HepG2 (cell line): ENCODE measurements around the gene CNNM3. TPM values are rescaled to one million over a fixed set of nuclear protein-coding genes. Genes with fewer than 3 reads are reported as not detected.
A peak's percentile ranks its signal among the peaks of the same experiment; 100 is the strongest.

Experiments used
- ATAC-seq: fragments of 200-7000 bp; cut with Tn5 transposase; 3 replicates; pipeline ENCODE4 v1.9.1; 2020; ENCODE audit warnings: mild to moderate bottlenecking, moderate library complexity
- BruUV-seq: library from RNA; stranded (reverse); fragments of 400-500 nt; replicated peaks from 2 replicates; lab custom pipeline; 2021; lab: Mats Ljungman, UMichigan
- CTCF ChIA-PET: fragments of 300-600 bp; formaldehyde crosslinking; extraction: SDS; loops from one replicate; lab custom pipeline; 2021; ENCODE audit warnings: low total read pairs, inconsistent platforms, low intra/inter-chr PET ratio; lab: Yijun Ruan, JAX
- POLR2A ChIA-PET: fragments of 350-600 bp; sonication (Branson Sonifier 250); formaldehyde crosslinking; loops from one replicate; lab custom pipeline; 2020; ENCODE audit warnings: antibody characterized with exemption, inconsistent platforms; lab: Yijun Ruan, JAX
- DNase-seq: peaks from one replicate; pipeline ENCODE4 v3.0.0-alpha.2; 2015; ENCODE audit warnings: low spot score
- FAIRE-seq: peaks from 3 replicates; lab custom pipeline; 2011; peaks lifted over from hg19 to GRCh38; lab: Jason Lieb, UNC
- H2AFZ ChIP-seq: one replicate; pipeline ENCODE4 v1.6.1; 2011; ENCODE audit warnings: low read length, inconsistent platforms
- H3K27ac ChIP-seq: fragments of 300-600 bp; 3 replicates; pipeline ENCODE4 v1.8.0; 2011; ENCODE audit warnings: mixed run types, mild to moderate bottlenecking, mixed read lengths, low read length, inconsistent platforms; ENCODE audit not compliant: insufficient read depth; ENCODE audit errors: extremely low read length
- H3K27me3 ChIP-seq, 2 experiments: fragments of 200-600 bp in 1 of 2; 2 replicates in 1 of 2; 3 replicates in 1 of 2; pipeline versions ENCODE4 v1.6.0 to v1.8.0; 2011; ENCODE audit warnings: low read length in 2 of 2, mild to moderate bottlenecking in 2 of 2, moderate library complexity in 2 of 2, inconsistent platforms in 1 of 2; ENCODE audit not compliant: insufficient read depth in 2 of 2, control insufficient read depth in 1 of 2
- H3K36me3 ChIP-seq, 2 experiments: fragments of 200-600 bp in 1 of 2; replicated peaks in 1 of 2; 2 replicates in 1 of 2; 3 replicates in 1 of 2; pipeline versions ENCODE4 v1.5.1 to v1.8.0; 2011; ENCODE audit warnings: low read length in 2 of 2, inconsistent platforms in 1 of 2; ENCODE audit not compliant: insufficient read depth in 2 of 2, control insufficient read depth in 1 of 2
- H3K4me1 ChIP-seq: 2 replicates; pipeline ENCODE4 v1.5.1; 2012; ENCODE audit warnings: low read length, inconsistent platforms; ENCODE audit not compliant: insufficient read depth
- H3K4me2 ChIP-seq: 2 replicates; pipeline ENCODE4 v1.6.0; 2011; ENCODE audit warnings: low read depth, low read length, inconsistent platforms
- H3K4me3 ChIP-seq, 3 experiments: fragments of 200-600 bp in 1 of 3; sonication (generic), shearing (Covaris generic) in 1 of 3; replicated peaks in 1 of 3; 2 replicates each; pipeline ENCODE4 v1.5.1; 2011 to 2016; ENCODE audit warnings: low read length in 3 of 3, inconsistent platforms in 2 of 3, low read depth in 2 of 3, mild to moderate bottlenecking in 2 of 3, control low read depth in 1 of 3, mixed read lengths in 1 of 3; ENCODE audit not compliant: insufficient read depth in 1 of 3
- H3K79me2 ChIP-seq: one replicate; pipeline ENCODE4 v1.6.1; 2011; ENCODE audit warnings: low read length, inconsistent platforms; ENCODE audit not compliant: insufficient read depth
- H3K9ac ChIP-seq: 2 replicates; pipeline ENCODE4 v1.6.0; 2011; ENCODE audit warnings: mild to moderate bottlenecking, low read depth, low read length, inconsistent platforms; ENCODE audit not compliant: insufficient read depth
- H3K9me3 ChIP-seq: 2 replicates; pipeline ENCODE4 v1.5.1; 2012; ENCODE audit warnings: mild to moderate bottlenecking, low read length
- H4K20me1 ChIP-seq: 2 replicates; pipeline ENCODE4 v1.6.0; 2011; ENCODE audit warnings: inconsistent platforms, mild to moderate bottlenecking, low read length, moderate library complexity; ENCODE audit not compliant: insufficient read depth
- CEBPB ChIP-seq: IDR thresholded peaks from 2 replicates; pipeline ENCODE4 v1.6.1; 2011; ENCODE audit warnings: low read depth, low read length, improper control_type of control experiment, borderline replicate concordance
- GABPB1 ChIP-seq: IDR thresholded peaks from 2 replicates; pipeline ENCODE4 v1.6.1; 2016; ENCODE audit warnings: mild to moderate bottlenecking, missing genetic modification reagents, moderate library complexity, missing compliant biosample characterization
- GPN1 ChIP-seq: sonication (generic); formaldehyde crosslinking; IDR thresholded peaks from 2 replicates; pipeline ENCODE4 v1.5.1; 2020; ENCODE audit warnings: missing genetic modification reagents, borderline replicate concordance
- ZNF263 ChIP-seq: sonication (generic); formaldehyde crosslinking; IDR thresholded peaks from 2 replicates; pipeline ENCODE4 v1.4.0; 2020; ENCODE audit warnings: missing genetic modification reagents
- WGBS: methylation state at CpG from one replicate; pipeline ENCODE4 v1.1.6; 2017; ENCODE audit warnings: low lambda C conversion rate; 5-methylcytosine and 5-hydroxymethylcytosine counted together
- in situ Hi-C: cut with HindIII; loops from 2 replicates; pipeline ENCODE4 v1.10.0; 2017; ENCODE audit warnings: low pct_unique_long_range_greater_than_20kb; ENCODE audit not compliant: extremely low pct_ligation_motif_present
- intact Hi-C: fragments of 100-400 bp; cut with micrococcal nuclease; formaldehyde crosslinking; loops from one replicate; pipeline ENCODE4 v1.10.0; 2022; ENCODE audit not compliant: unreplicated experiment
- polyA plus RNA-seq, 8 experiments: library from polyadenylated mRNA; depleted of rRNA in 3 of 8; stranded (reverse) in 7 of 8; unstranded in 1 of 8; fragments of >200 nt; fragmentation: Illumina TruSeq in 4 of 8; extraction: Trizol in 4 of 8; gene quantifications; 2 replicates each; pipeline versions ENCODE4 v1.2.1 to v1.2.3, GENCODE V29; 2011 to 2016; ENCODE audit warnings: low read depth in 4 of 8, missing spikeins in 1 of 8, mixed read lengths in 1 of 8; ENCODE audit not compliant: insufficient read depth in 1 of 8
- total RNA-seq, 5 experiments: library from RNA; depleted of rRNA; stranded (reverse); fragments of >200 nt; fragmentation: Illumina TruSeq; extraction: Trizol; gene quantifications; 2 replicates each; pipeline ENCODE4 v1.2.3, GENCODE V29; 2016; ENCODE audit warnings: low read depth in 1 of 5
- TF ChIP-seq, protein P1 (sequence below): IDR thresholded peaks from 2 replicates; pipeline ENCODE4 v1.6.1; 2016
- TF ChIP-seq, protein P2 (sequence below): IDR thresholded peaks from 2 replicates; pipeline ENCODE4 v1.6.1; 2016; ENCODE audit warnings: low read depth, missing genetic modification reagents, missing compliant biosample characterization

Gene CNNM3
- total and polyA plus RNA-seq, 2 of the 13 experiments (the other 11 are each of a cell fraction or from before 2014, with no cell fraction given), result 21.2 to 27.9 TPM

- ATAC-seq, result peak; percentile 39
- H3K36me3 ChIP-seq, result no peaks in the 10 kb centered on the region
- no peak overlapping the region for H3K4me2 ChIP-seq
- H3K27me3 ChIP-seq, result peaks cover 31 to 84% of the 10 kb centered on the region in 2 experiments
- DNase-seq, result peak; percentile 27
- POLR2A ChIA-PET, result interaction anchor here (1.0 kb wide), 1 partner anchor 18 kb away, joined by 6 read pairs; the partner anchor contains the start of gene ANKRD39
- TF ChIP-seq, protein P1, sequence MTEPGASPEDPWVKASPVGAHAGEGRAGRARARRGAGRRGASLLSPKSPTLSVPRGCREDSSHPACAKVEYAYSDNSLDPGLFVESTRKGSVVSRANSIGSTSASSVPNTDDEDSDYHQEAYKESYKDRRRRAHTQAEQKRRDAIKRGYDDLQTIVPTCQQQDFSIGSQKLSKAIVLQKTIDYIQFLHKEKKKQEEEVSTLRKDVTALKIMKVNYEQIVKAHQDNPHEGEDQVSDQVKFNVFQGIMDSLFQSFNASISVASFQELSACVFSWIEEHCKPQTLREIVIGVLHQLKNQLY, result no peak
- TF ChIP-seq, protein P2, sequence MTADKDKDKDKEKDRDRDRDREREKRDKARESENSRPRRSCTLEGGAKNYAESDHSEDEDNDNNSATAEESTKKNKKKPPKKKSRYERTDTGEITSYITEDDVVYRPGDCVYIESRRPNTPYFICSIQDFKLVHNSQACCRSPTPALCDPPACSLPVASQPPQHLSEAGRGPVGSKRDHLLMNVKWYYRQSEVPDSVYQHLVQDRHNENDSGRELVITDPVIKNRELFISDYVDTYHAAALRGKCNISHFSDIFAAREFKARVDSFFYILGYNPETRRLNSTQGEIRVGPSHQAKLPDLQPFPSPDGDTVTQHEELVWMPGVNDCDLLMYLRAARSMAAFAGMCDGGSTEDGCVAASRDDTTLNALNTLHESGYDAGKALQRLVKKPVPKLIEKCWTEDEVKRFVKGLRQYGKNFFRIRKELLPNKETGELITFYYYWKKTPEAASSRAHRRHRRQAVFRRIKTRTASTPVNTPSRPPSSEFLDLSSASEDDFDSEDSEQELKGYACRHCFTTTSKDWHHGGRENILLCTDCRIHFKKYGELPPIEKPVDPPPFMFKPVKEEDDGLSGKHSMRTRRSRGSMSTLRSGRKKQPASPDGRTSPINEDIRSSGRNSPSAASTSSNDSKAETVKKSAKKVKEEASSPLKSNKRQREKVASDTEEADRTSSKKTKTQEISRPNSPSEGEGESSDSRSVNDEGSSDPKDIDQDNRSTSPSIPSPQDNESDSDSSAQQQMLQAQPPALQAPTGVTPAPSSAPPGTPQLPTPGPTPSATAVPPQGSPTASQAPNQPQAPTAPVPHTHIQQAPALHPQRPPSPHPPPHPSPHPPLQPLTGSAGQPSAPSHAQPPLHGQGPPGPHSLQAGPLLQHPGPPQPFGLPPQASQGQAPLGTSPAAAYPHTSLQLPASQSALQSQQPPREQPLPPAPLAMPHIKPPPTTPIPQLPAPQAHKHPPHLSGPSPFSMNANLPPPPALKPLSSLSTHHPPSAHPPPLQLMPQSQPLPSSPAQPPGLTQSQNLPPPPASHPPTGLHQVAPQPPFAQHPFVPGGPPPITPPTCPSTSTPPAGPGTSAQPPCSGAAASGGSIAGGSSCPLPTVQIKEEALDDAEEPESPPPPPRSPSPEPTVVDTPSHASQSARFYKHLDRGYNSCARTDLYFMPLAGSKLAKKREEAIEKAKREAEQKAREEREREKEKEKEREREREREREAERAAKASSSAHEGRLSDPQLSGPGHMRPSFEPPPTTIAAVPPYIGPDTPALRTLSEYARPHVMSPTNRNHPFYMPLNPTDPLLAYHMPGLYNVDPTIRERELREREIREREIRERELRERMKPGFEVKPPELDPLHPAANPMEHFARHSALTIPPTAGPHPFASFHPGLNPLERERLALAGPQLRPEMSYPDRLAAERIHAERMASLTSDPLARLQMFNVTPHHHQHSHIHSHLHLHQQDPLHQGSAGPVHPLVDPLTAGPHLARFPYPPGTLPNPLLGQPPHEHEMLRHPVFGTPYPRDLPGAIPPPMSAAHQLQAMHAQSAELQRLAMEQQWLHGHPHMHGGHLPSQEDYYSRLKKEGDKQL (CRISPR knock-in tag), result no peak
- TF ChIP-seq CEBPB (0 out of 2 replicates have a peak, but pooled peaks have one; percentile 2), GABPB1 (CRISPR knock-in tag) (peak; percentile 37; the same call in 1 of the 2 replicates), GPN1 (CRISPR knock-in tag) (no peak), ZNF263 (CRISPR knock-in tag) (peak; percentile 52; the same call in 1 of the 2 replicates)
- no peak overlapping the region for H2AFZ ChIP-seq
- H3K9me3 ChIP-seq, result no peaks in the 10 kb centered on the region
- in situ Hi-C loops, result no loop called here
- intact Hi-C loops, result no loop called here
- CTCF ChIA-PET, result no interaction called here
- H4K20me1 ChIP-seq, result no peaks in the 10 kb centered on the region
- H3K9ac ChIP-seq, result no peak overlapping the region
- no peak overlapping the region for H3K27ac ChIP-seq
- WGBS, result 21% methylated on average over 14 of the region's 14 CpGs
- no peak overlapping the region; a peak in 1 of 6 replicates for H3K4me3 ChIP-seq
- peaks cover 13% of the 10 kb centered on the region for H3K4me1 ChIP-seq
- H3K79me2 ChIP-seq, result no peaks in the 10 kb centered on the region
- BruUV-seq, result no TSS peak
- no peak for FAIRE-seq
Observed at GRCh38 chr2:96875498-96876268, 59.6 kb downstream of the CNNM3 start.
